ENCODE measurements around the gene RHOH.

Gene RHOH

DNA sequence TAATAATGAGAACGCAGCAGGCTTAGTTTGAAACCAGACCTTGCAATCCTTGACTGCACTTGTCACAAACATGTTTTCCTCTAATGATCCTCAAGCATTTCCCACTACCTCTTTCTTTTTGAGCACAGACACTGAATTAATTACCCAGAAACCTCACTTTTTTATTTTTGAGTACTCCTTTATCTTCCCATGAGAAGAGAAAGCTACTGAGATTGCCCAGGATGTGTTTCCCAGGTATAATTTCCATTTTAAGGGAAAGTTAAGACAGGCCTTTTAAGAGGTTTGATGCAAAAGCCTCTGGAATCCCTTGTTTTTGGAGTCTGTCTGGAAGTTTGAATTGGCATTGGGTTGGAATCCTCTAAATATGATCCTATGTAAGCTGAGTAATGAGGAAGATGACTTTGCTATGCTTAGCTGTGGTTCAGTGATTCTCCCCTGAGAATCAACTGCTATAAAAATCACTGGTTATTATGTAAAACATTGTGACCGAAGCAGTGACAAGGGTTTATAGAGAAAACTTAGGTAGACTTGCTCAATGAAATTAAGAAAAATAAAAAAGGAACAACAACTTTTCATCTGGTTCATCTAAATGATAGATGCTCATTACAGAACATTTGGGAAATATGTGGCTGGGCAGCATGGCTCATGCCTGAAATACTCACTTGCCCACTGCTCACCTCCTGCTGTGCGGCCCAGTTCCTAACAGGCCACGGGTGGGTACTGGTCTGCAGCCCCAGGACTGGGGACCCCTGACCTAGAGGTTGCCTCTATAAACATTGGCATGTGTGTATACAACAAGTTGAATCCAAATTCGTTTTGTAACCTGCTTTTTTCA, 10.8 kb upstream of the RHOH start:
- DNase-seq (ENCODE audit: insufficient read length, low spot score) (no peak), FAIRE-seq (peak; percentile 38)
- no peak for TF ChIP-seq POLR2AphosphoS5 (IDR thresholded peaks at IDR 0.05; ENCODE audit: low read depth, low read length)
- TF ChIP-seq SPI1 (IDR thresholded peaks at IDR 0.05; ENCODE audit: low read depth, low read length): peak; percentile 91
- no peak for TF ChIP-seq POLR2A (IDR thresholded peaks at IDR 0.05; ENCODE audit: low read depth, low read length)
- TF ChIP-seq PAX5 (IDR thresholded peaks at IDR 0.05; ENCODE audit: insufficient read depth, low read length, severe bottlenecking): no peak
- TF ChIP-seq POU2F2 (IDR thresholded peaks at IDR 0.05; ENCODE audit: low read depth, low read length): no peak
- no peak for TF ChIP-seq TAF1 (IDR thresholded peaks at IDR 0.05; ENCODE audit: low read depth, low read length)

DNA sequence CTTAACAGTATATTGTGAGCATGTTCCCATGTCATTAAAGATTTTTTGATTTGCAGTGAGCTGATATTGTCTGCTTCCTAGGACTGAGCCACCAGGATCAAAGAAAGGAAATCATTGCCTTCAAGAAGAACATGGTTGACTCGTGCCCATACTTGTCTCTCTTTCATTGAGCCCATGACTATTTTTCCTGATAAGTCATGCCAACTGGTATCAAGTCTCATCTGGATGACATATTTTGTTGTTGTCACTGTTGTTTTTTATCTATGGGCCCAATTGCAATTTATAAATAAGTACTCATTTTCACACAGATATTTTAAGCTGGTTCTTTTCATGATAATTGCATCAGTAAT, 10.2 kb upstream of the RHOH start:
- no peak for DNase-seq (ENCODE audit: insufficient read length, low spot score)
- TF ChIP-seq SPI1 (IDR thresholded peaks at IDR 0.05; ENCODE audit: low read depth, low read length) (no peak), POU2F2 (IDR thresholded peaks at IDR 0.05; ENCODE audit: low read depth, low read length) (no peak), TAF1 (IDR thresholded peaks at IDR 0.05; ENCODE audit: low read depth, low read length) (no peak), POLR2A (IDR thresholded peaks at IDR 0.05; ENCODE audit: low read depth, low read length) (no peak), PAX5 (IDR thresholded peaks at IDR 0.05; ENCODE audit: insufficient read depth, low read length, severe bottlenecking) (no peak), POLR2AphosphoS5 (IDR thresholded peaks at IDR 0.05; ENCODE audit: low read depth, low read length) (no peak)
- FAIRE-seq: no peak

DNA sequence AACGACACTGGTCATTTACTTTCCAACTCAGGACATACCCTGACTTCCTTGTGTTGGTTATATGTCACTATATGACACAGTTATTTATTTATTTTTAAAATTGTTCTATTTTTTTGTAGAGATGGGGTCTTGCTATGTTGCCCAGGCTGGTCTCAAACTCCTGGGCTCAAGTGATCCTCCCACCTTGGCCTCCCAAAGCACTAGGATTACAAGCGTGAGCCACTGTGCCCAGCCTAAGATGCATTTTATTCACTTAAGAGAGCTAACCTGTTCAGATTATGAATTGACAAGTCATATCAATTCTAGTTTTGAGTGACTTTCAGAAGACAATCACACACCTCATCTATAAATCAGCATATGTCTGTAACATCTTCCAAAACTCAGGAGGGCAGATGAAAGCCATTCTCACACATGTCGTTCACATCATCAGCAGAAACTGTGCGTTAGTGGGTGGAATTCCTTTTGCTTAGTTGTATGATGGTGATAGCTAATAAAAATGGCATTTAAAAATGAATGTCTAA, 9.4 kb upstream of the RHOH start:
- TF ChIP-seq POU2F2 (IDR thresholded peaks at IDR 0.05; ENCODE audit: low read depth, low read length): no peak
- DNase-seq (ENCODE audit: insufficient read length, low spot score): no peak
- FAIRE-seq: peak; percentile 85

DNA sequence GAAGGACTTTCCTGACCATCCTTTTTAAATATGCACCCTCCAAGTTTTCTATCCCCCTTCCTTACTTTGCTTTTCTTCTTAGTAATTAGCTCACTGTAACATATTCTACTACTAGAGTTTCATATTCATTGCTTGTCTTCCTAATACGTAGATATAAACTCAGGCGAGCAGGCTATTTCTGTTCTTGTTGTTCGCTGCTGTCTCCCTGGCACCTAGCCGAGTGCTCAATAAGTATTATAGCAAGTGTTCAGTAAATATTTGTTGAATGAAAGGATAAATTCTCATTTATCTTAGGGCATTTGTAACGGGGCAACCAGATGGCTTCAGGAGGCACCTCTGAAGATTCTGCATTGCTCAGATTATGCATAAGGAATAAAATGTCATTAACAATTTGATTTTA, 6.8 kb upstream of the RHOH start:
- FAIRE-seq (peak; percentile 40), DNase-seq (ENCODE audit: insufficient read length, low spot score) (no peak)
- TF ChIP-seq POU2F2 (IDR thresholded peaks at IDR 0.05; ENCODE audit: low read depth, low read length) (no peak), SPI1 (IDR thresholded peaks at IDR 0.05; ENCODE audit: low read depth, low read length) (no peak), POLR2A (IDR thresholded peaks at IDR 0.05; ENCODE audit: low read depth, low read length) (no peak), TAF1 (IDR thresholded peaks at IDR 0.05; ENCODE audit: low read depth, low read length) (no peak), POLR2AphosphoS5 (IDR thresholded peaks at IDR 0.05; ENCODE audit: low read depth, low read length) (no peak), PAX5 (IDR thresholded peaks at IDR 0.05; ENCODE audit: insufficient read depth, low read length, severe bottlenecking) (no peak)

DNA sequence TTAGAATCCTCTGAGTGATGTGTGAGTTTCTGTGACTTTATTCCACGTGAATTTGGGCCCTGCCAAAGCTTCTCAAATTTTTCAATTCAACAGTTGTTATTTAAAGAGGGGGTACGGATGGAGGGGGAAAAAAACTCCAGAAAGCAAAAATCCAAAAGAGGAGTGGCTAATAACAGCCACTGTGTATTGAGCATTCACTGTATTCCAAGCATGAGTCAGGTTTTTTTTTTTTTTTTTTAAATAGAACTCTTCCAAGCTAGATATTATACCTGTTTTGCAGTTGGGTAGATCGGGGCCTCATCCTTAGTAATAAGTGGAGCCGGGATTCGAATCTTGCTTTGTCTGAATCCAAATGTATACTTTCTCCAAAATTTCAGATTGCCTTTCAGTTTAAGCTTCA, 6.4 kb upstream of the RHOH start:
- TF ChIP-seq POLR2AphosphoS5 (IDR thresholded peaks at IDR 0.05; ENCODE audit: low read depth, low read length) (no peak), PAX5 (IDR thresholded peaks at IDR 0.05; ENCODE audit: insufficient read depth, low read length, severe bottlenecking) (no peak), POU2F2 (IDR thresholded peaks at IDR 0.05; ENCODE audit: low read depth, low read length) (no peak)
- FAIRE-seq (no peak), DNase-seq (ENCODE audit: insufficient read length, low spot score) (no peak)

DNA sequence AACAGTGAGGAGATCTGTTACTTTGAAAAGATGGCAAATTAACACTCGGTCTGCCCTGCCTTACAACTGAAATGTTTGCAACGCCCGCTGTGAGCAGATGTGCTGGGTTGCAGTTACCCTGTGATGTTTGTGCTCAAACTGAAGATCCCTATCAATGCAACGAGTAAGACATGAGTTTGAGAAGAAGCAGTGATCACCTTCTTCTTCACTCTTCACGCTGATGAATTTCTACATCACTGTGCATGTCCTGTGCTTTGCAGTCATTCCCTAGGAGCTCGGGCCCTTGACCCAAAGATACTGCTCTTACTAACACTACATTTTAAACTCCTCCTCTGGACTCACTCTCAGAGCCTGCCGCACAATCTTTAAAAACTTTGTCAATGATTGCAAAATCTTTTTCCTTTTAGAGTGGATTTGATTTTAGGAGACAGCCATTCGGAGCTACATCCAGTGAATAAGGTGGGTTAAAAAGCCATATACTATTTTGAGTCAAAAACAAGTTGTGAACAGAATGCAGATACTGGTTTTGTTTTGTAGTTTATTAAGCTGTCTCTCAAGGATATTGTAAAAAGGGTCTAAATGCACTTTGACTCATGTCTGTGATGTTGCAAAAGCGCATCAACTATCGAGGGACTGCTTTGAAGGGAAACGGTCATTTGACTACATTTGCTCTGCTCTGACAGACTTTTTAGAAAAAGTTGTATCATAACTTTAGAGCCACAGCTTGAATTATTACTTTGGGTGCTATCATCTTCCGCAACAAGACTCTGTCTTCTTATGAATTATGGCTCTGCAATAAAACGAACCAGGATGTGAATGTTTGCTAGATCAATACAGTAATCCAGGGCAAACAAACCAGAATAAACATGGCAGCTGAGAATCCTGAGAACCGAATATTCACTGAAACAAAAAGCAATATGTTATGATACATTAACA, 5.7 kb upstream of the RHOH start:
- FAIRE-seq: peak; percentile 72
- TF ChIP-seq POLR2AphosphoS5 (IDR thresholded peaks at IDR 0.05; ENCODE audit: low read depth, low read length): no peak
- no peak for TF ChIP-seq POU2F2 (IDR thresholded peaks at IDR 0.05; ENCODE audit: low read depth, low read length)
- no peak for TF ChIP-seq SPI1 (IDR thresholded peaks at IDR 0.05; ENCODE audit: low read depth, low read length)
- no peak for TF ChIP-seq POLR2A (IDR thresholded peaks at IDR 0.05; ENCODE audit: low read depth, low read length)
- TF ChIP-seq TAF1 (IDR thresholded peaks at IDR 0.05; ENCODE audit: low read depth, low read length): no peak
- TF ChIP-seq PAX5 (IDR thresholded peaks at IDR 0.05; ENCODE audit: insufficient read depth, low read length, severe bottlenecking): no peak
- no peak for DNase-seq (ENCODE audit: insufficient read length, low spot score)

DNA sequence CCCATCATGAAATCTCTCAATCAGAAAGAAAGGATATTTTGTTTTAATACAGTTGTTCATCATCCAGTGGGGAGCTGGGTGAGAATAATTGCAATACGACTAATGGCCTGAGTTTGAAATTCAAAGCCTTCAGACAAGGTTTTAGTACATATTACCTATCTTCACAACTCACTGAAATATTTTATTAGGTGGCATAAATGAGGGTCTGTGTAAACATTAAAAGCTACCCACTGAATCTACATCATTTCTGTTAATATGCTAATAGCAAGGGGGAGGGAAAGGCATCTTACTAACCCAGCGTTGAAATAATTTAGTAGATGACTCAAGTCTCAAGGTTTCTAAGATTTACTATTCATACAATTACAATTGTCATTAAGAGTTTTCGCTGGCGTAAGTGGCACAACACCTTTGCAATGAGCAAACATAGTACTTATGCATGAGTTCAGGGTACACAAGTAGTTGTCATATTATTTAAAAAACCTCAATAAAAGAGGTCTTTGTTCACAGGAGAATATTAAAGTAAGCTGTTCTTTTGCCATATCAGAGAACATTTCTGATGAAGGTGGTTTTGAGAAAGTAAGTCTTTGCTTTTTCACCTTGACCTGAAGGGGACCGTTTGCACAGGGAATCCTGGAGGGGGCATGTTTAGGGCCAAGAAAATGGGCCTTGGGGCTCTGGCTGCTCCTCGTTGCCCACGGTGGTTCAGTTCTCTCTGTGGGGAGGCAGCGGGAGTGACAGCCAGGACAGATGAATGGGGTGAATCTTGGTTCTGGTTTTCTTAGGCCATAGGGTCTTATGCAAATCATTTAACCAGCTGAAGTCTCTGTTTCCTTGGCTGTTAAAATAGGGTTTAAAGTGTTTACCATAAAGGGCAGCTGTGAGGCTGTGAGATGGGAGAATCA, 4.5 kb upstream of the RHOH start:
- DNase-seq (ENCODE audit: insufficient read length, low spot score): no peak

DNA sequence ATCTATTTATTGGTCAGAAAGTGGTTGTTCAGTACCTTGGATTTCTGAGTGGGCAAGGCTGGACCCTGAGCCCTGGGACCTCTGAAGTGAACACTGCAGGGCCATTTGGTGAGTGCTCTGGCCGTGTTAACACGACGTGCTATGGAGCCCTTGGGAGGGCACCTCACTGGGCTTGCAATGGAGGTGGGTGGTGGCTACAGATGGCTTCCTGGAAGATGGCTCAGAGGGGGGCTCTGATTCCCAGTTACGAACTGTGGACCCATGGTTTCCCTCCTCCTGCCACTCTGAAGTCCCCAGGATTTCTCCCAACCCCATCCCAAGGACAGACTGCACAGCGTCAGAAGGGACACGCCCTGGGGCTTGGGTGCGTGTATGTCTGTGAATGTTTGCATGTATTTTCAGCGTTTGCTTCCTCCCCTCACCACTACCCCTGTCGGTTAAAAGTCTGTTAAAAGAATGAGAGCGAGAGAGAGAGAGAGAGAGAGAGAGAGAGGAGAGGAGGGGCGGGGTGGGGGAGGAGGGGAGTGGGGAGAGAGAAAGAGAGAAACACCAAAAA, 3.7 kb upstream of the RHOH start:
- TF ChIP-seq POLR2A (IDR thresholded peaks at IDR 0.05; ENCODE audit: low read depth, low read length): peak; percentile 24; the same call in 1 of the 2 replicates
- TF ChIP-seq PAX5 (IDR thresholded peaks at IDR 0.05; ENCODE audit: insufficient read depth, low read length, severe bottlenecking): no peak
- FAIRE-seq: peak; percentile 92
- DNase-seq (ENCODE audit: insufficient read length, low spot score): no peak

More for the DNA sequence above, 4.5 kb upstream of the RHOH start:
- TF ChIP-seq PAX5 (IDR thresholded peaks at IDR 0.05; ENCODE audit: insufficient read depth, low read length, severe bottlenecking) (no peak), POLR2AphosphoS5 (IDR thresholded peaks at IDR 0.05; ENCODE audit: low read depth, low read length) (peak; percentile 81), POLR2A (IDR thresholded peaks at IDR 0.05; ENCODE audit: low read depth, low read length) (peak; percentile 80), POU2F2 (IDR thresholded peaks at IDR 0.05; ENCODE audit: low read depth, low read length) (peak; percentile 90)
- FAIRE-seq: no peak

DNA sequence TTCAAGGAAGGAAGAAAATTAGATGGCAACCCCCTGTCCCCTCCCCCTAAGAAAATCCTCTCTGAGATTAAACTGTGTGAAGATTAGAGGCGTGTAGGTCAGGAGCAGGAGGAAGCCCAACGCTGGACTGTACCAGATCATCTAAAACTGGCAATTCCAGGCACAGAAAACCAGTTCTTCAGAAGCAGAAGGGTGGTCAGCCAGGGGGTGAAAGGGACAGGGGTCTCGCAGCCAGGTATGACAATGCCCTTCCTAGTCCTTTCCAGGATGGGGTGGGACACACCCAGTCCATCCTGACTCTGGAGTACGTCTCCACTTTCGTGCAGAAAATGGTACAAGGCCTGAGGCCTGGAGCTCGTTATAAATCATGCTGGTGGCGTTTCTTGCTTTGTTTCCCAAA, 3.3 kb upstream of the RHOH start:
- peak; percentile 78 for FAIRE-seq
- DNase-seq (ENCODE audit: insufficient read length, low spot score): no peak
- TF ChIP-seq POU2F2 (IDR thresholded peaks at IDR 0.05; ENCODE audit: low read depth, low read length) (no peak), SPI1 (IDR thresholded peaks at IDR 0.05; ENCODE audit: low read depth, low read length) (no peak), TAF1 (IDR thresholded peaks at IDR 0.05; ENCODE audit: low read depth, low read length) (no peak), PAX5 (IDR thresholded peaks at IDR 0.05; ENCODE audit: insufficient read depth, low read length, severe bottlenecking) (no peak), POLR2AphosphoS5 (IDR thresholded peaks at IDR 0.05; ENCODE audit: low read depth, low read length) (no peak; the same call in 1 of the 2 replicates), POLR2A (IDR thresholded peaks at IDR 0.05; ENCODE audit: low read depth, low read length) (no peak)

Data from GM12891 (cell line).